Cardiac fibroblast (primary cell): ENCODE measurements around the gene FUT2.

ENCODE experiments used
- DNase-seq, 2 donors: peaks; one replicate each; pipeline versions ENCODE4 v3.0.0 to v3.0.0-alpha.2; 2010; ENCODE audit warnings: low read depth in 2 of 2
- H3K4me3 ChIP-seq, 2 donors: replicated peaks in 1 of 2; 1 replicate in 1 of 2; 2 replicates in 1 of 2; pipeline ENCODE4 v1.5.1; 2011; ENCODE audit warnings: low read depth in 2 of 2, low read length in 2 of 2, mild to moderate bottlenecking in 2 of 2, moderate library complexity in 1 of 2
- CTCF ChIP-seq: IDR thresholded peaks from one replicate; pipeline ENCODE4 v1.5.1; 2011; ENCODE audit warnings: low read depth, mild to moderate bottlenecking, low read length, inconsistent platforms

Gene FUT2

GRCh38 chr19:48739404-48740163 lies 43.8 kb downstream of the FUT2 start:
- peak overlapping the region in 1 of 2 donors; percentile 36 for H3K4me3 ChIP-seq
- DNase-seq, result no peak
- TF ChIP-seq CTCF, result no peak

- H3K4me3 ChIP-seq, result peak within 1 kb of the TSS in 1 of 2 donors; percentile 36
These were observed 44.6 kb downstream of the FUT2 start, which contains the start of gene RASIP1 for GRCh38 chr19:48740164-48740972. TSS of gene RASIP1 (minus strand) at chr19:48740610. CDS start at chr19:48740282, 328 bp downstream.

GRCh38 chr19:48741129-48741999 lies 45.6 kb downstream of the FUT2 start:
- TF ChIP-seq CTCF, result no peak
- no peak for DNase-seq
- H3K4me3 ChIP-seq, result no peak overlapping the region

More at GRCh38 chr19:48740164-48740972, 44.6 kb downstream of the FUT2 start, which contains the start of gene RASIP1:
- no peak for TF ChIP-seq CTCF
- no peak for DNase-seq

GRCh38 chr19:48742096-48742495 lies 46.3 kb downstream of the FUT2 start:
- TF ChIP-seq CTCF, result no peak
- no peak for DNase-seq
- H3K4me3 ChIP-seq, result no peak overlapping the region

- H3K4me3 ChIP-seq, result no peak overlapping the region
- no peak for TF ChIP-seq CTCF
- DNase-seq, result peak; percentile 72 to 76
These were observed 49.6 kb downstream of the FUT2 start for GRCh38 chr19:48745208-48745995.
